Sigmoid colon (tissue), 4 donors: Measurements from ENCODE around the gene DIPK1C.

Experiments used
- POLR2A ChIP-seq, 2 donors: fragments of 450-650 bp; IDR thresholded peaks; one replicate each; pipeline ENCODE4 v1.6.1; 2016; ENCODE audit warnings: antibody characterized with exemption in 2 of 2, mild to moderate bottlenecking in 2 of 2, moderate library complexity in 2 of 2
- POLR2AphosphoS5 ChIP-seq, 4 donors: sonication (generic); formaldehyde crosslinking; IDR thresholded peaks; one replicate each; pipeline ENCODE4 v1.6.1; 2017; ENCODE audit warnings: antibody characterized with exemption in 4 of 4
- TF ChIP-seq, protein P1 (sequence below), 4 experiments: fragments of 450-650 bp in 3 of 4; fragments of 200-600 bp in 1 of 4; IDR thresholded peaks; one replicate each; pipeline ENCODE4 v1.5.1; 2016 to 2019; ENCODE audit warnings: antibody characterized with exemption in 4 of 4, mild to moderate bottlenecking in 3 of 4, moderate library complexity in 2 of 4

DNA sequence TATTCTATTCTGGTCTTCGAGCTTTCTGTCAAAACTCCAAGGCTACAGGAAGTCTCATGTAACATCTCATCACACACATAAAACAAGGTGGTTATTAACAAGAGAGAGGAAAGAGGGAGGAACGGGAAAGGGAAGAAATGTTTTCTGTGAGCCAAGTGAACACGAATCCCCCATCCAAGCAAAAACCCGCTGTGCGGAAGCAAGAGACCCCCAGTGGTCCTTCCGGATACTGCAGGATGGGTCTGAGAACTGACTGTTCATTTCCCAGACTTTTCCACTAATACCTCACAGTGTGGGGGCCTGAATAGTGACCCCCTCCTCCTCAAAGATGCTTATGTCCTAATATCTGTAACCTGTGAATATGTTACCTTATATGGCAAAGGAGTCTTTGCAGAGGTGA is 19.0 kb upstream of the DIPK1C start:
- TF ChIP-seq, protein P1, sequence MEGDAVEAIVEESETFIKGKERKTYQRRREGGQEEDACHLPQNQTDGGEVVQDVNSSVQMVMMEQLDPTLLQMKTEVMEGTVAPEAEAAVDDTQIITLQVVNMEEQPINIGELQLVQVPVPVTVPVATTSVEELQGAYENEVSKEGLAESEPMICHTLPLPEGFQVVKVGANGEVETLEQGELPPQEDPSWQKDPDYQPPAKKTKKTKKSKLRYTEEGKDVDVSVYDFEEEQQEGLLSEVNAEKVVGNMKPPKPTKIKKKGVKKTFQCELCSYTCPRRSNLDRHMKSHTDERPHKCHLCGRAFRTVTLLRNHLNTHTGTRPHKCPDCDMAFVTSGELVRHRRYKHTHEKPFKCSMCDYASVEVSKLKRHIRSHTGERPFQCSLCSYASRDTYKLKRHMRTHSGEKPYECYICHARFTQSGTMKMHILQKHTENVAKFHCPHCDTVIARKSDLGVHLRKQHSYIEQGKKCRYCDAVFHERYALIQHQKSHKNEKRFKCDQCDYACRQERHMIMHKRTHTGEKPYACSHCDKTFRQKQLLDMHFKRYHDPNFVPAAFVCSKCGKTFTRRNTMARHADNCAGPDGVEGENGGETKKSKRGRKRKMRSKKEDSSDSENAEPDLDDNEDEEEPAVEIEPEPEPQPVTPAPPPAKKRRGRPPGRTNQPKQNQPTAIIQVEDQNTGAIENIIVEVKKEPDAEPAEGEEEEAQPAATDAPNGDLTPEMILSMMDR (IDR thresholded peaks at IDR 0.05) = peak in 3 of 4 experiments; percentile 38 to 59 (median 46)
- no peak for TF ChIP-seq POLR2AphosphoS5 (IDR thresholded peaks at IDR 0.05)
- no peak for TF ChIP-seq POLR2A (IDR thresholded peaks at IDR 0.05)
